Endothelial cell of umbilical vein (primary cell): ENCODE data around the gene SIX4. TPM values are rescaled to one million over a fixed set of nuclear protein-coding genes. Genes with fewer than 3 reads are reported as not detected.

Experiments
- BruUV-seq: library from RNA; stranded (reverse); fragments of 400-500 nt; replicated peaks from 2 replicates; lab custom pipeline; 2021; lab: Mats Ljungman, UMichigan
- CTCF ChIA-PET: fragments of 300-600, 350-600 bp; sonication (Branson Sonifier 250); formaldehyde crosslinking; loops from one replicate; lab custom pipeline; 2021; ENCODE audit warnings: antibody characterized with exemption, inconsistent platforms; lab: Charles Lee
- POLR2A ChIA-PET: fragments of 300-600, 350-600 bp; sonication (Branson Sonifier 250); formaldehyde crosslinking; loops from one replicate; lab custom pipeline; 2021; ENCODE audit warnings: antibody characterized with exemption, inconsistent platforms; lab: Charles Lee
- DNase-seq: peaks from one replicate; pipeline ENCODE4 v3.0.0-alpha.2; 2011; ENCODE audit warnings: low read depth, low spot score
- FAIRE-seq: peaks from 2 replicates; lab custom pipeline; 2011; peaks lifted over from hg19 to GRCh38; lab: Jason Lieb, UNC
- H2AFZ ChIP-seq: 2 replicates; pipeline ENCODE4 v1.6.0; 2012; ENCODE audit warnings: low read depth, low read length, control low read depth, inconsistent platforms
- H3K27ac ChIP-seq: 2 replicates; pipeline ENCODE4 v1.5.1; 2011; ENCODE audit warnings: low read depth, mild to moderate bottlenecking, control low read depth, low read length, moderate library complexity; ENCODE audit not compliant: insufficient read depth
- H3K27me3 ChIP-seq, 2 experiments: 2 replicates each; pipeline versions ENCODE4 v1.6.0 to v1.6.1; 2011; ENCODE audit warnings: low read length in 2 of 2, mixed read lengths in 1 of 2; ENCODE audit not compliant: control insufficient read depth in 2 of 2, insufficient read depth in 2 of 2
- H3K36me3 ChIP-seq, 2 experiments: 2 replicates in 1 of 2; 3 replicates in 1 of 2; pipeline ENCODE4 v1.5.1; 2011; ENCODE audit warnings: low read length in 2 of 2, mild to moderate bottlenecking in 1 of 2, moderate library complexity in 1 of 2; ENCODE audit not compliant: control insufficient read depth in 2 of 2, insufficient read depth in 2 of 2; ENCODE audit errors: extremely low read depth in 1 of 2
- H3K4me1 ChIP-seq: 3 replicates; pipeline ENCODE4 v1.5.1; 2011; ENCODE audit warnings: mild to moderate bottlenecking, low read length; ENCODE audit not compliant: control insufficient read depth, insufficient read depth; ENCODE audit errors: extremely low read depth
- H3K4me2 ChIP-seq: 2 replicates; pipeline ENCODE4 v1.6.1; 2011; ENCODE audit warnings: low read length, control low read depth, mixed read lengths; ENCODE audit not compliant: insufficient read depth
- H3K4me3 ChIP-seq, 3 experiments: fragments of 200-600 bp in 1 of 3; sonication (generic), shearing (Covaris generic) in 1 of 3; replicated peaks in 1 of 3; 2 replicates each; pipeline ENCODE4 v1.5.1; 2011 to 2016; ENCODE audit warnings: control low read depth in 3 of 3, low read length in 3 of 3, mild to moderate bottlenecking in 2 of 3, inconsistent platforms in 1 of 3, low read depth in 1 of 3, moderate library complexity in 1 of 3; ENCODE audit not compliant: insufficient read depth in 1 of 3
- H3K79me2 ChIP-seq: 2 replicates; pipeline ENCODE4 v1.6.0; 2012; ENCODE audit warnings: low read length, inconsistent platforms; ENCODE audit not compliant: control insufficient read depth, insufficient read depth
- H3K9ac ChIP-seq: replicated peaks from 2 replicates; pipeline ENCODE3; 2011; ENCODE audit warnings: low read length, control low read depth; ENCODE audit not compliant: insufficient read depth; ENCODE audit errors: extremely low read depth
- H3K9me1 ChIP-seq: replicated peaks from 3 replicates; pipeline ENCODE4 v1.6.0; 2011; ENCODE audit warnings: mild to moderate bottlenecking, low read length; ENCODE audit not compliant: control insufficient read depth, insufficient read depth; ENCODE audit errors: extremely low read depth
- H3K9me3 ChIP-seq: replicated peaks from 2 replicates; pipeline ENCODE4 v1.5.1; 2012; ENCODE audit warnings: low read length, inconsistent platforms; ENCODE audit not compliant: control insufficient read depth, insufficient read depth
- H4K20me1 ChIP-seq: replicated peaks from 2 replicates; pipeline ENCODE3; 2011; ENCODE audit warnings: mild to moderate bottlenecking, low read length; ENCODE audit not compliant: control insufficient read depth, insufficient read depth; ENCODE audit errors: extremely low read depth
- CTCF ChIP-seq, 2 donors: IDR thresholded peaks; 1 replicate in 1 of 2; 2 replicates in 1 of 2; pipeline ENCODE4 v1.5.1; 2011; ENCODE audit warnings: low read length in 2 of 2, mild to moderate bottlenecking in 2 of 2, moderate library complexity in 2 of 2, control low read depth in 1 of 2, inconsistent platforms in 1 of 2, low read depth in 1 of 2; ENCODE audit not compliant: insufficient read depth in 1 of 2; ENCODE audit errors: extremely low read depth in 1 of 2
- EZH2 ChIP-seq: IDR thresholded peaks from 2 replicates; pipeline ENCODE4 v1.6.1; 2012; ENCODE audit warnings: borderline replicate concordance, low read depth, mild to moderate bottlenecking, moderate library complexity, low read length, inconsistent platforms; ENCODE audit not compliant: severe bottlenecking
- FOS ChIP-seq: IDR thresholded peaks from 2 replicates; pipeline ENCODE4 v1.6.1; 2011; ENCODE audit warnings: mild to moderate bottlenecking, low read length, moderate library complexity, borderline replicate concordance; ENCODE audit not compliant: insufficient read depth
- GATA2 ChIP-seq: IDR thresholded peaks from 2 replicates; pipeline ENCODE4 v1.7.0; 2011; ENCODE audit warnings: low read depth, mild to moderate bottlenecking, moderate library complexity, mixed read lengths, low read length; ENCODE audit not compliant: insufficient read length, insufficient read depth
- JUN ChIP-seq: IDR thresholded peaks from 2 replicates; pipeline ENCODE4 v1.6.1; 2011; ENCODE audit warnings: borderline replicate concordance, low read depth; ENCODE audit not compliant: insufficient read length, insufficient read depth
- MAX ChIP-seq: IDR thresholded peaks from 2 replicates; pipeline ENCODE4 v1.6.1; 2011; ENCODE audit not compliant: insufficient read depth, insufficient read length
- MYC ChIP-seq: IDR thresholded peaks from one replicate; pipeline ENCODE4 v1.6.1; 2011; ENCODE audit warnings: mild to moderate bottlenecking, low read depth, low read length
- POLR2A ChIP-seq: IDR thresholded peaks from 2 replicates; pipeline ENCODE4 v1.6.1; 2012; ENCODE audit warnings: low read depth, mild to moderate bottlenecking, control low read depth, low read length
- POLR2AphosphoS5 ChIP-seq: IDR thresholded peaks from 2 replicates; pipeline ENCODE4 v1.6.1; 2012; ENCODE audit warnings: low read depth, mild to moderate bottlenecking, control low read depth, low read length, moderate library complexity; ENCODE audit not compliant: insufficient read depth
- dilution Hi-C: fragments of 300-500 bp; cut with MboI; formaldehyde crosslinking; loops from one replicate; pipeline ENCODE4 v1.15.0; 2019; ENCODE audit warnings: low sequenced_read_pairs; ENCODE audit not compliant: extremely low pct_ligation_motif_present
- intact Hi-C: fragments of 100-400 bp; cut with micrococcal nuclease; formaldehyde crosslinking; loops from one replicate; pipeline ENCODE4 v1.10.0; 2022
- polyA plus RNA-seq, 4 experiments: library from polyadenylated mRNA; depleted of rRNA in 3 of 4; stranded (reverse) in 3 of 4; unstranded in 1 of 4; fragments of >200 nt; gene quantifications; 2 replicates each; pipeline versions ENCODE4 v1.2.1 to v1.2.3, GENCODE V29; 2011 to 2012; ENCODE audit warnings: missing spikeins in 1 of 4
- total RNA-seq: library from RNA; stranded (reverse); gene quantifications from 2 replicates; pipeline ENCODE4 v1.2.3, GENCODE V29; 2021

The SIX4 gene
- total and polyA plus RNA-seq, 2 donors (not counting 3 experiments of a cell fraction or from before 2014, with no cell fraction given), result 1.8 to 4.7 TPM

GRCh38 chr14:60662982-60663381 is 61.2 kb downstream of the SIX4 start:
- Histone ChIP-seq H3K4me1 (peaks cover 1% of the 10 kb centered on the region), H3K9ac (no peak overlapping the region), H3K4me2 (no peak overlapping the region), H3K9me3 (no peaks in the 10 kb centered on the region), H3K4me3 (no peak overlapping the region), H3K79me2 (no peaks in the 10 kb centered on the region), H3K27me3 (peaks cover 0 to 2% of the 10 kb centered on the region in 2 experiments), H3K9me1 (no peaks in the 10 kb centered on the region), H3K27ac (no peak overlapping the region), H3K36me3 (no peaks in the 10 kb centered on the region), H4K20me1 (no peaks in the 10 kb centered on the region), H2AFZ (no peak overlapping the region)
- POLR2A ChIA-PET, result no interaction called here
- TF ChIP-seq JUN (no peak), POLR2AphosphoS5 (no peak), GATA2 (no peak), MAX (no peak), MYC (no peak), FOS (no peak), CTCF (IDR thresholded peaks at IDR 0.05; ENCODE audit: extremely low read depth in 1 of 2, insufficient read depth in 1 of 2, low read depth in 1 of 2, low read length in 2 of 2) (no peak), POLR2A (no peak), EZH2 (no peak)
- FAIRE-seq, result no peak
- no peak for DNase-seq
- BruUV-seq, result no TSS peak
- intact Hi-C loops (no loop called here), dilution Hi-C loops (no loop called here)
- CTCF ChIA-PET, result interaction anchor here (1.4 kb wide), 1 partner anchor 18 kb away, joined by 4 read pairs; no protein-coding TSS in a partner anchor
